B cell (primary cell): ENCODE measurements around the gene GRM8. TPM values are rescaled to one million over a fixed set of nuclear protein-coding genes. Genes with fewer than 3 reads are reported as not detected.

Experiments
- ATAC-seq: fragments of 200-7000 bp; cut with Tn5 transposase; one replicate; pipeline ENCODE4 v1.10.0; 2021; ENCODE audit warnings: low read depth, mild to moderate bottlenecking, moderate number of reproducible peaks, moderate library complexity
- CTCF ChIA-PET: fragments of 350-600 bp; sonication (Branson Sonifier 250); formaldehyde crosslinking; loops from one replicate; lab custom pipeline; 2021; ENCODE audit warnings: antibody characterized with exemption, inconsistent platforms; lab: Charles Lee
- POLR2A ChIA-PET: fragments of 350-600 bp; sonication (Branson Sonifier 250); formaldehyde crosslinking; loops from one replicate; lab custom pipeline; 2021; ENCODE audit warnings: antibody characterized with exemption; lab: Charles Lee
- DNase-seq: peaks from one replicate; pipeline ENCODE4 v3.0.0; 2013
- H2AFZ ChIP-seq: 2 replicates; pipeline ENCODE4 v1.6.1; 2012; ENCODE audit warnings: mild to moderate bottlenecking, low read depth, low read length; ENCODE audit not compliant: insufficient read depth, poor library complexity, severe bottlenecking
- H3K27ac ChIP-seq, 2 donors: 1 replicate in 1 of 2; 2 replicates in 1 of 2; pipeline ENCODE4 v1.5.1; 2012 to 2013; ENCODE audit warnings: low read length in 2 of 2, mild to moderate bottlenecking in 2 of 2, moderate library complexity in 1 of 2
- H3K27me3 ChIP-seq, 4 experiments: fragments of 200-600 bp in 1 of 4; sonication (generic) in 1 of 4; replicated peaks in 1 of 4; 1 replicate in 2 of 4; 2 replicates in 2 of 4; pipeline versions ENCODE4 v1.6.1 to v1.7.0; 2013 to 2016; ENCODE audit warnings: low read length in 3 of 4, mild to moderate bottlenecking in 2 of 4, mixed read lengths in 1 of 4, moderate library complexity in 1 of 4; ENCODE audit not compliant: insufficient read depth in 4 of 4, control insufficient read depth in 3 of 4; ENCODE audit errors: control extremely low read depth in 1 of 4
- H3K36me3 ChIP-seq, 2 experiments: replicated peaks in 1 of 2; 1 replicate in 1 of 2; 2 replicates in 1 of 2; pipeline versions ENCODE4 v1.6.1 to v1.7.1; 2013; ENCODE audit warnings: low read length in 1 of 2; ENCODE audit not compliant: insufficient read depth in 2 of 2, control insufficient read depth in 1 of 2; ENCODE audit errors: control extremely low read depth in 1 of 2, extremely low read depth in 1 of 2
- H3K4me1 ChIP-seq, 2 donors: fragments of 200-600 bp in 1 of 2; sonication (generic) in 1 of 2; 1 replicate in 1 of 2; 2 replicates in 1 of 2; pipeline versions ENCODE4 v1.5.1 to v1.6.1; 2013 to 2017; ENCODE audit warnings: low read length in 2 of 2; ENCODE audit not compliant: control insufficient read depth in 2 of 2, insufficient read depth in 2 of 2
- H3K4me2 ChIP-seq: replicated peaks from 2 replicates; pipeline ENCODE3; 2012; ENCODE audit warnings: mild to moderate bottlenecking, low read depth, low read length; ENCODE audit not compliant: poor library complexity, severe bottlenecking
- H3K4me3 ChIP-seq, 5 experiments: fragments of 200-600 bp in 1 of 5; sonication (generic) in 1 of 5; 1 replicate in 3 of 5; 2 replicates in 2 of 5; pipeline versions ENCODE4 v1.5.1 to v1.7.0; 2011 to 2016; ENCODE audit warnings: low read length in 4 of 5, mild to moderate bottlenecking in 4 of 5, low read depth in 2 of 5, control low read depth in 1 of 5, moderate library complexity in 1 of 5; ENCODE audit not compliant: insufficient read depth in 1 of 5; ENCODE audit errors: control extremely low read depth in 1 of 5, extremely low read depth in 1 of 5
- H3K79me2 ChIP-seq: fragments of 200-600 bp; sonication (generic); one replicate; pipeline ENCODE4 v1.6.0; 2016; ENCODE audit warnings: low read length; ENCODE audit not compliant: control insufficient read depth, insufficient read depth
- H3K9ac ChIP-seq: fragments of 200-600 bp; sonication (generic); 2 replicates; pipeline ENCODE4 v1.6.1; 2017; ENCODE audit warnings: mild to moderate bottlenecking, low read length, moderate library complexity
- H3K9me3 ChIP-seq, 3 donors: one replicate each; pipeline versions ENCODE4 v1.6.1 to v1.7.1; 2013; ENCODE audit warnings: low read length in 2 of 3; ENCODE audit not compliant: control insufficient read depth in 2 of 3, insufficient read depth in 1 of 3; ENCODE audit errors: control extremely low read depth in 1 of 3
- H4K20me1 ChIP-seq: 2 replicates; pipeline ENCODE4 v1.6.0; 2012; ENCODE audit warnings: mild to moderate bottlenecking, low read length; ENCODE audit not compliant: insufficient read depth, control insufficient read depth, poor library complexity, severe bottlenecking
- H3K27ac Mint-ChIP-seq: one replicate; pipeline ENCODE4 v1.8.0; 2021; ENCODE audit warnings: mixed read lengths
- H3K27me3 Mint-ChIP-seq: one replicate; pipeline ENCODE4 v1.8.0; 2021; ENCODE audit warnings: mixed read lengths
- H3K4me1 Mint-ChIP-seq: one replicate; pipeline ENCODE4 v1.8.0; 2021; ENCODE audit warnings: mixed read lengths
- H3K4me3 Mint-ChIP-seq: one replicate; pipeline ENCODE4 v1.8.0; 2021; ENCODE audit warnings: mixed read lengths
- H3K9me3 Mint-ChIP-seq: one replicate; pipeline ENCODE4 v1.8.0; 2022; ENCODE audit warnings: mixed read lengths; ENCODE audit not compliant: insufficient read depth
- CTCF ChIP-seq: fragments of 200-600 bp; IDR thresholded peaks from one replicate; pipeline ENCODE4 v1.8.0; 2022; ENCODE audit warnings: antibody characterized with exemption, mild to moderate bottlenecking
- EZH2 ChIP-seq: IDR thresholded peaks from 2 replicates; pipeline ENCODE4 v1.6.1; 2012; ENCODE audit warnings: borderline replicate concordance, low read depth, mild to moderate bottlenecking, moderate library complexity, low read length; ENCODE audit not compliant: insufficient read depth, poor library complexity, severe bottlenecking
- WGBS: methylation state at CpG from one replicate; pipeline ENCODE4 v1.1.5; 2013; ENCODE audit warnings: missing lambda C conversion rate; ENCODE audit not compliant: insufficient coverage; 5-methylcytosine and 5-hydroxymethylcytosine counted together
- intact Hi-C: fragments of 100-400 bp; cut with micrococcal nuclease; formaldehyde crosslinking; loops from one replicate; pipeline ENCODE4 v1.10.0; 2022
- polyA plus RNA-seq: library from polyadenylated mRNA; depleted of rRNA; stranded (reverse); fragments of >200 nt; gene quantifications from 2 replicates; pipeline ENCODE4 v1.2.3, GENCODE V29; 2012
- total RNA-seq, 2 donors: library from RNA; stranded (reverse); fragments of 120-200 nt in 1 of 2; gene quantifications; 1 replicate in 1 of 2; 2 replicates in 1 of 2; pipeline versions ENCODE4 v1.2.3 to v1.2.4, GENCODE V29; 2013 to 2022

The GRM8 gene
- total and polyA plus RNA-seq, 2 donors (not counting 1 experiment from before 2014, with no cell fraction given), result not detected

DNA sequence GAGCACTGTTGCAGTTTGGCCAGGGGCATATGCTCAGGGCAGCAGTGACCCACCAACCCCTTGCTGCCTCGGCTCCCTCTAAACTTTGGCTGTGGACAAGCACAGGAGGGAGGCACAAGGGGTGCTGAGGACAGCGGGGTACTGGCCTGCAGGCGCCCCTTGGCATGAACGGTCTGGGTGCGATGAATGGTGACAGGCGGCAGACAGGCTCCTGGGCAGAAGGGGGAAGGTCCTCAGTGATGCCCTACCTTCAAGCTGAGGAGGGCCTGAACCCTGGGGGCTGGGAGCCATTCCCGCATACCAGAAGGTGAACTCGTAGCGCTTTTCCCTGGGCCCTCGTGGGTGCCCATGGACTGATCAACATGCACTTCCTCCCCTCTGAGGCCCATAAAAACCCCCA is 567.1 kb downstream of the GRM8 start:
- no peak overlapping the region for H3K4me3 Mint-ChIP-seq
- intact Hi-C loops, result no loop called here
- ChIA-PET POLR2A (no interaction called here), CTCF (no interaction called here)
- 96% methylated on average over 6 of the region's 10 CpGs for WGBS
- Histone ChIP-seq H2AFZ (no peak overlapping the region), H3K79me2 (no peaks in the 10 kb centered on the region), H3K4me3 (no peak overlapping the region), H3K4me2 (no peak overlapping the region), H3K9ac (no peak overlapping the region), H3K27ac (no peak overlapping the region), H3K9me3 (peaks cover 0 to 20% (median 0%) of the 10 kb centered on the region in 3 donors), H4K20me1 (no peaks in the 10 kb centered on the region), H3K27me3 (no peaks in the 10 kb centered on the region), H3K4me1 (no peaks in the 10 kb centered on the region), H3K36me3 (no peaks in the 10 kb centered on the region)
- no peak for DNase-seq
- no peak for ATAC-seq
- H3K4me1 Mint-ChIP-seq, result no peaks in the 10 kb centered on the region
- no peak overlapping the region for H3K27ac Mint-ChIP-seq
- TF ChIP-seq EZH2, result no peak
- no peaks in the 10 kb centered on the region for H3K9me3 Mint-ChIP-seq
- H3K27me3 Mint-ChIP-seq, result no peaks in the 10 kb centered on the region

- Histone ChIP-seq H3K4me1 (no peaks in the 10 kb centered on the region), H3K27me3 (no peaks in the 10 kb centered on the region), H3K4me2 (no peak overlapping the region), H2AFZ (no peak overlapping the region), H3K9ac (no peak overlapping the region), H4K20me1 (no peaks in the 10 kb centered on the region), H3K9me3 (peaks cover 0 to 15% (median 0%) of the 10 kb centered on the region in 3 donors), H3K4me3 (no peak overlapping the region), H3K36me3 (no peaks in the 10 kb centered on the region), H3K79me2 (no peaks in the 10 kb centered on the region), H3K27ac (no peak overlapping the region)
- Mint-ChIP-seq H3K27me3 (no peaks in the 10 kb centered on the region), H3K9me3 (no peaks in the 10 kb centered on the region), H3K4me1 (no peaks in the 10 kb centered on the region), H3K4me3 (no peak overlapping the region), H3K27ac (no peak overlapping the region)
- DNase-seq (no peak), ATAC-seq (no peak)
- ChIA-PET CTCF (no interaction called here), POLR2A (no interaction called here)
- intact Hi-C loops, result no loop called here
- WGBS, result 96% methylated on average over 11 of the region's 11 CpGs
- TF ChIP-seq EZH2 (no peak), CTCF (no peak)
Observed at GRCh38 chr7:126685018-126685573, 567.6 kb downstream of the GRM8 start.
